Measurements from ENCODE around the gene FAM98B.
A peak's percentile ranks its signal among the peaks of the same experiment; 100 is the strongest.

FAM98B gene

DNA sequence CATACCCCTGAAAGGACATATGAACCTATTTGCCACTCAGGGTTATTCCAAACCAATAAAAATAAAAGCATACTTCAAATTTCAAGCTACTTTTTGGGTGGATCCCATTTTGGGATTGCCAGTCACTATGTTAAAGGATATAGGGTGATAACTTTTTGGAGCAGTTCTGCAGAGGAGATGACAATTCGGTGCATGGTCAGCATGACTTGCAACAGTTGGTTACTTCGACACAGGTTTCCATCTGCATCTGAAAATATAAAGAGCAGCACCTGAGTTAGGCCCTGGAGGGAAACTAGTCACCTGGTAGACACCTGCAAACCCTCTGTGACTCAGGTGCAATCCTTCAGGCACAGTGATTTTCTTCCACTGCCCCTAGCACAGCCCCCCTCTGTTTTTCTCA, 72.2 kb downstream of the FAM98B start:
- DNase-seq, result no peak
- H3K36me3 Mint-ChIP-seq, result peaks cover 10 to 18% of the 10 kb centered on the region in 2 donors
- peaks cover 8 to 10% of the 10 kb centered on the region in 2 donors for H3K4me1 Mint-ChIP-seq
- H3K4me3 Mint-ChIP-seq, result no peak overlapping the region
- H3K27me3 Mint-ChIP-seq, result no peaks in the 10 kb centered on the region
- H3K27ac Mint-ChIP-seq, result no peak overlapping the region
- H3K9me3 Mint-ChIP-seq, result no peaks in the 10 kb centered on the region
- ATAC-seq (replicated peaks), result no peak

DNA sequence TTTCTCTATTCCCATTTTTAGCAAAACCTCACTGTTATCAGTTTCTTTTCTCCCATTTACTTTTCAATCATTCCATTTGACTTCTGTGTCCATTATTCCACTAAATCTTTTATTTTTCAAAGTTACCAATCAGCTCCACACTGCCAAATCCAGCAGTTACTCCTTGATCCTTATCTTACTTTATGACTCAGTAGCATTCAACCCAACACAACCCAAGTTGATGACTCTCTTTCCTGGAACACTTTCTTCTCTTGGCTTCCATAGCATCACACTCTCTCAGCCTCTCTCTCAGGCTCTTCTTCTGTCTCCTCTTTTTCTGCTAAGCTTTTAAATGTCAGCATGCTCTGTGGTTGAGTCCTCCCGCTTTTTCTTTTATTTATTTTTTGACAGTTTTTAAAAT, 74.4 kb downstream of the FAM98B start:
- no peak for ATAC-seq (replicated peaks)
- Mint-ChIP-seq H3K27ac (no peak overlapping the region), H3K4me1 (peaks cover 0 to 6% of the 10 kb centered on the region in 2 donors), H3K4me3 (no peak overlapping the region), H3K27me3 (no peaks in the 10 kb centered on the region), H3K36me3 (peaks cover 11 to 23% of the 10 kb centered on the region in 2 donors), H3K9me3 (no peaks in the 10 kb centered on the region)
- DNase-seq, result no peak

DNA sequence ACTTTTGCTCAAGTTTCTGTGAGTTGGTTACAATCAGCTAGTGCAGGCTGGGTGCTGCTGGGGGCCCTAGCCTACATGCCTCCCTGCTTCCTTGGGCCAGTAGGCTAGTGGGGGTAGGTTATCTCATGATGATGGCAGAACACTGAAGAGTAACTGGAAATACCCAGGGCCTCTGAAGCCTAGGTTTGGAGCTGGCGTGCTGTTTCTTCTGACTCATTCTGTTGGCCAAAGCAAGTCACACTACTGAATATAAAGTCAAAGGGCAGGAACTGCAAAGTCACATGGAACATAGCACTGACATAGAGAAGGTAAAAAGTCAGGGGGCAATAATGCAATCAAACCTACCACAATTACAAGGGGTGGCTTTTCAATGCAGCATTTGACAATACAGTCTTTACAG, 76.2 kb downstream of the FAM98B start:
- DNase-seq, result no peak
- Mint-ChIP-seq H3K4me3 (no peak overlapping the region), H3K9me3 (no peaks in the 10 kb centered on the region), H3K27ac (no peak overlapping the region), H3K36me3 (peaks cover 3 to 16% of the 10 kb centered on the region in 2 donors), H3K4me1 (peaks cover 0 to 6% of the 10 kb centered on the region in 2 donors), H3K27me3 (no peaks in the 10 kb centered on the region)
- peak; percentile 71 to 80 for ATAC-seq (replicated peaks)

DNA sequence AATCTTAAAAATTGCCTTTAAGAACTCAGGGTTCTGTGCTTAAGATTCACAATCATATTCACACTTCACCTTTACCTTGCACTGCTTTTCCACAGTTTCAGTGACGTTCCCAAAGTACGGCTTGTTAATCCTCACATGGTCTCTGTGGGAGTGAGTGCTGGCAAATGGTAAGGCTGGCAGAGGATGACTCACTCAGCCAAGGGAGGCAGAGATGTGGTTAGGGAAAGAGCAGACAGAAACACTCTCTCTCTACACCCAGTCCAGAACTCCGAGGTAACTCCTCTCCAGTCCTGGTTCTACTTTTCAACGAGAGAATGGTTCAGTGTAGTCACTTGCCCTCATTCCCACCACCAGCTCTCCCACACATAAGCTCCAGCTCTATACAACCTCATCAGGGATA, 77.6 kb downstream of the FAM98B start:
- Mint-ChIP-seq H3K27me3 (no peaks in the 10 kb centered on the region), H3K9me3 (no peaks in the 10 kb centered on the region), H3K36me3 (peaks cover 4 to 20% of the 10 kb centered on the region in 2 donors), H3K4me1 (peaks cover 5 to 8% of the 10 kb centered on the region in 2 donors), H3K4me3 (no peak overlapping the region), H3K27ac (no peak overlapping the region)
- DNase-seq (no peak), ATAC-seq (replicated peaks) (no peak)

DNA sequence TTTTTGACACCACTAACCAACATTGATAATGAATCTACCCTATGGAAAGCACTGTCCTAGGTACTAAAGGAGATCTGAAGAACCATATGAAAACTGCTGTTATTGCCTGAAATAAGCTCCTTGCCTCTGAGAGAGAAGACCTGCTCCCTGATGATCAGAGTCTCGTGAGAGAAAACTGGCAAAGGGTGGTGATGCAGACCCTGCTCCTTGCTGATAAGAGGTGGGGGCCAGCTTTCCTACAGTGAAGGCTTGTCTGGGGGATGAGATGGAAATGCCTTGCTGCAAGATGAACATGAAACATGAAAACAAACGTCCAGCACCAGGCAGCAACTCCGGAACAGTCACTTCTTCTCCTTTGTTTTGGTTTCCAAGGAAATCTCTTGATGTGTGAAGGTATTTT, 78.8 kb downstream of the FAM98B start:
- DNase-seq (no peak), ATAC-seq (replicated peaks) (no peak)
- no peak overlapping the region for H3K4me3 Mint-ChIP-seq
- no peaks in the 10 kb centered on the region for H3K27me3 Mint-ChIP-seq
- H3K36me3 Mint-ChIP-seq, result peaks cover 4 to 24% of the 10 kb centered on the region in 2 donors
- H3K27ac Mint-ChIP-seq, result no peak overlapping the region
- peaks cover 8 to 14% of the 10 kb centered on the region in 2 donors for H3K4me1 Mint-ChIP-seq
- H3K9me3 Mint-ChIP-seq, result no peaks in the 10 kb centered on the region

- no peak for DNase-seq
- ATAC-seq (replicated peaks), result no peak
- Mint-ChIP-seq H3K36me3 (peaks cover 4 to 24% of the 10 kb centered on the region in 2 donors), H3K9me3 (no peaks in the 10 kb centered on the region), H3K4me1 (peaks cover 10 to 19% of the 10 kb centered on the region in 2 donors), H3K27ac (no peak overlapping the region), H3K27me3 (no peaks in the 10 kb centered on the region), H3K4me3 (no peak overlapping the region)
These were observed 79.5 kb downstream of the FAM98B start for GRCh38 chr15:38533416-38533915.

DNA sequence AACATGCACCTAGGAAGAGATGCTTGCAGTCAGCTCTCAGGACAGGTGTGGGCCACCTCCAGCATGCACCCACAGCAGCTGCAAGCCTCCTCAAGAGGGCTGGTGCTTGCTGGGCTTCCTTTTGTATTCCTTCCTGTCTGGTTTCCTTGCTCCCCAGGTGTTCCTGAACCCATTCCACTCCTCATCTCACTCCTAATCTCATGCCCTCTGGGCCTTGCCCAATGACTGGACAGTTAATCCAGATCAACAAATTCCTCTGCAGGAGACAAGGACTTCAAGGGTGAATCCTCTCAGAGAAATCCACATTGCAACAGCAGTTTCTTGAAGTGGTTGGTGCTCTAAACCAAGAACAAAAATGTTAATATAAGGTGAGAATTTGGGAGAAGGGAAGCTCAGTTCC, 80.0 kb downstream of the FAM98B start:
- ATAC-seq (replicated peaks) (no peak), DNase-seq (no peak)
- H3K4me3 Mint-ChIP-seq, result no peak overlapping the region
- no peaks in the 10 kb centered on the region for H3K27me3 Mint-ChIP-seq
- H3K4me1 Mint-ChIP-seq, result peaks cover 10 to 19% of the 10 kb centered on the region in 2 donors
- H3K9me3 Mint-ChIP-seq, result no peaks in the 10 kb centered on the region
- no peak overlapping the region for H3K27ac Mint-ChIP-seq
- peaks cover 4 to 22% of the 10 kb centered on the region in 2 donors for H3K36me3 Mint-ChIP-seq

DNA sequence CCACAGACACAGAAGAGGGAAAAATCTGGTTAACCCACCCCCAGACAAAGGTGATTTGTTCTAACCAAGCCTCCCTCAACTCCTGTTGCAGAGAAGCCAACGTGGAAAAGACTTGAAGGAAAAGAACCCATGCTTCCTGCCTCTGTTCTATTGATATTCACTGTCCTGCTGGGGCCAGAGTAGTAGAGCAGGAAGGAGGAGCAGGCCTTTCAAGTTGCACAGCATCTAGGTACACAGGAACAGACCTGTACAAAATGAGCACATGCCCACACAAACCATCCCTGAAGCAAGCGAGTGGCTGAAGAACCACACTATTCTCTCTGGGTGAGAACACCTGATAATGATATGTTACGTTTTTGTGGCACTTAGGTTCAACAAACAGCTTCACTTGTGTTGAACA, 80.8 kb downstream of the FAM98B start:
- Mint-ChIP-seq H3K9me3 (no peaks in the 10 kb centered on the region), H3K27ac (no peak overlapping the region), H3K4me3 (no peak overlapping the region), H3K4me1 (peaks cover 10 to 19% of the 10 kb centered on the region in 2 donors), H3K36me3 (peaks cover 4 to 20% of the 10 kb centered on the region in 2 donors), H3K27me3 (no peaks in the 10 kb centered on the region)
- ATAC-seq (replicated peaks) (no peak), DNase-seq (no peak)

DNA sequence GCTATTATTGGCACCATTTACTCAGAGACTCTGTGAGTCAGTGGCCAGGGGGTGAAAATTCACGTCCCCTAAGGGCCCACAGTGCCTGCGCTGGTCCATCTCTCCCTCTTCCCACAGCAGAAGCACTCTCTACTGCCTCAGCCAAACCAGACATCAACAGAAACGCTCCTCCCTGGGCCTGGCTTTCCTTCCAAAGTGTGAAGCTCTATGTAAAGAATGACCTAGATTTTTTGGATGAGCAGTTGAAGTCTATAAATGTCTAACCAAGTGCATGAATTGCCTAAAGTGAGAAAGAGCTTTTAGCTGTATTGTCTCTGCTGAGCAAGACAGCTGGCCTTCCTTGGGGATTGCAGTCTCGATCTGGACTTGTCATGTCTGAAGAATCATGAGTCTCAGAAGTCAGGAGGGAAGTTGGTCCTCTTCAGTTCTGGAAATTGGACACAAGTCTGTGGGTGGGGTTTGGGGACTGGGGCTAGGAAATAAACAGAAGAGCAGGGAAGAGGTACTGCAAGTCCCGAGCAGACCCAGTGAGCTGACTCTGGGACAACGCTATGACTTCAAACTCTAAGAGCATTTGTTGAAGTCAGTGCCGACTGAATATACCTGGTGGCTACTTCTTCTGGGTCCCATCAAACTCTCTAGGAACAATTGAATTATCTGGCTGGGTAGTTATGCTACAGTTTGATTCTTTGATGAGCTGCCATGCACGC, 81.7 kb downstream of the FAM98B start:
- ATAC-seq (replicated peaks) (no peak), DNase-seq (no peak)
- peaks cover 4 to 20% of the 10 kb centered on the region in 2 donors for H3K36me3 Mint-ChIP-seq
- no peak overlapping the region for H3K27ac Mint-ChIP-seq
- H3K9me3 Mint-ChIP-seq, result no peaks in the 10 kb centered on the region
- H3K4me3 Mint-ChIP-seq, result no peak overlapping the region
- H3K4me1 Mint-ChIP-seq, result peaks cover 9 to 25% of the 10 kb centered on the region in 2 donors
- no peaks in the 10 kb centered on the region for H3K27me3 Mint-ChIP-seq

GRCh38 chr15:38536201-38536676, 82.3 kb downstream of the FAM98B start:
- no peak overlapping the region for H3K27ac Mint-ChIP-seq

More at GRCh38 chr15:38536201-38536676, 82.3 kb downstream of the FAM98B start:
- Mint-ChIP-seq H3K4me3 (no peak overlapping the region), H3K4me1 (peaks cover 7 to 25% of the 10 kb centered on the region in 2 donors), H3K27me3 (no peaks in the 10 kb centered on the region), H3K9me3 (no peaks in the 10 kb centered on the region), H3K36me3 (peaks cover 4 to 20% of the 10 kb centered on the region in 2 donors)
- ATAC-seq (replicated peaks), result no peak
- DNase-seq, result no peak
